Transverse colon (tissue), 4 donors: ENCODE data around the gene SPTBN1. TPM values are rescaled to one million over a fixed set of nuclear protein-coding genes. Genes with fewer than 3 reads are reported as not detected.

Experiments used
- DNase-seq: peaks from one replicate; pipeline ENCODE4 v3.0.0-alpha.2; 2019
- H3K27ac ChIP-seq, 4 donors: fragments of 200-600 bp; sonication (generic); 2 replicates each; pipeline ENCODE4 v1.5.1; 2016 to 2018; ENCODE audit warnings: inconsistent platforms in 4 of 4
- H3K27me3 ChIP-seq: fragments of 200-600 bp; sonication (generic); 2 replicates; pipeline ENCODE4 v1.5.1; 2017; ENCODE audit warnings: inconsistent platforms
- H3K36me3 ChIP-seq, 4 donors: fragments of 200-600 bp; sonication (generic); 2 replicates each; pipeline ENCODE4 v1.5.1; 2017 to 2019; ENCODE audit warnings: inconsistent platforms in 4 of 4
- H3K4me1 ChIP-seq, 4 donors: fragments of 200-600 bp; sonication (generic); 2 replicates each; pipeline ENCODE4 v1.5.1; 2017 to 2020; ENCODE audit warnings: inconsistent platforms in 4 of 4
- H3K4me3 ChIP-seq, 4 donors: fragments of 200-600 bp; sonication (generic); 1 replicate in 1 of 4; 2 replicates in 3 of 4; pipeline versions ENCODE4 v1.5.1 to v1.6.1; 2017 to 2019; ENCODE audit warnings: inconsistent platforms in 4 of 4
- H3K9me3 ChIP-seq, 2 donors: fragments of 200-600 bp; sonication (generic); 2 replicates each; pipeline ENCODE4 v1.5.1; 2017 to 2019; ENCODE audit warnings: inconsistent platforms in 2 of 2
- CTCF ChIP-seq, 5 experiments: fragments of 200-600 bp in 3 of 5; fragments of 450-650 bp in 2 of 5; sonication (generic) in 3 of 5; IDR thresholded peaks; 1 replicate in 2 of 5; 2 replicates in 3 of 5; pipeline ENCODE4 v1.5.1; 2016 to 2017; ENCODE audit warnings: antibody characterized with exemption in 5 of 5, inconsistent platforms in 3 of 5, mild to moderate bottlenecking in 2 of 5, moderate library complexity in 1 of 5
- EP300 ChIP-seq: sonication (generic); formaldehyde crosslinking; IDR thresholded peaks from one replicate; pipeline ENCODE4 v1.6.1; 2017; ENCODE audit warnings: antibody characterized with exemption, low read depth
- POLR2A ChIP-seq: fragments of 450-650 bp; IDR thresholded peaks from one replicate; pipeline ENCODE4 v1.6.1; 2016; ENCODE audit warnings: antibody characterized with exemption, mild to moderate bottlenecking, moderate library complexity
- POLR2AphosphoS5 ChIP-seq, 3 donors: sonication (generic); formaldehyde crosslinking; IDR thresholded peaks; one replicate each; pipeline ENCODE4 v1.6.1; 2016; ENCODE audit warnings: antibody characterized with exemption in 3 of 3
- WGBS, 2 donors: methylation state at CpG; one replicate each; pipeline ENCODE4 v1.1.5; 2018; ENCODE audit warnings: low coverage in 1 of 2; 5-methylcytosine and 5-hydroxymethylcytosine counted together
- in situ Hi-C, 4 donors: fragments of 200-750 bp; cut with MboI; loops; one replicate each; pipeline versions ENCODE4 v1.15.0 to v1.15.1; 2017; ENCODE audit warnings: low sequenced_read_pairs in 3 of 4, low pct_ligation_motif_present in 1 of 4, low pct_unique_long_range_greater_than_20kb in 1 of 4
- intact Hi-C: fragments of 100-400 bp; cut with DNase I; formaldehyde crosslinking; loops from one replicate; pipeline ENCODE4 v1.15.1; 2023; ENCODE audit warnings: low total_unique reads
- total RNA-seq, 4 donors: library from RNA; depleted of rRNA; stranded (reverse); fragments of >200 nt; gene quantifications; one replicate each; pipeline ENCODE4 v1.1.0, GENCODE V29; 2016

The SPTBN1 gene
- total RNA-seq, 4 donors from 2014 or later = 269 to 301 (median 285) TPM

- DNase-seq = no peak
Observed at GRCh38 chr2:54439582-54439981, 16.5 kb upstream of the SPTBN1 start.

GRCh38 chr2:54440050-54440449, 16.1 kb upstream of the SPTBN1 start:
- no peak overlapping the region for H3K27ac ChIP-seq
- in situ Hi-C loops = no loop called here
- 93% methylated on average over 2 of the region's 2 CpGs; no CpG with 5 or more reads in 1 of the 2 donors for WGBS, 2 donors
- no peaks in the 10 kb centered on the region for H3K9me3 ChIP-seq
- DNase-seq = no peak
- H3K4me3 ChIP-seq = no peak overlapping the region
- TF ChIP-seq CTCF (IDR thresholded peaks at IDR 0.05) = no peak
- TF ChIP-seq POLR2AphosphoS5 (IDR thresholded peaks at IDR 0.05) = no peak
- no peak for TF ChIP-seq EP300
- TF ChIP-seq POLR2A = no peak
- intact Hi-C loops = no loop called here
- H3K27me3 ChIP-seq = no peaks in the 10 kb centered on the region
- H3K36me3 ChIP-seq = no peaks in the 10 kb centered on the region
- H3K4me1 ChIP-seq = no peaks in the 10 kb centered on the region

More at GRCh38 chr2:54439582-54439981, 16.5 kb upstream of the SPTBN1 start:
- 59 to 80% methylated on average over 4 of the region's 4 CpGs for WGBS, 2 donors
- H3K4me1 ChIP-seq = no peaks in the 10 kb centered on the region
- H3K27me3 ChIP-seq = no peaks in the 10 kb centered on the region
- no peak overlapping the region for H3K27ac ChIP-seq
- no peak for TF ChIP-seq POLR2AphosphoS5 (IDR thresholded peaks at IDR 0.05)
- TF ChIP-seq POLR2A = no peak
- no peak for TF ChIP-seq CTCF (IDR thresholded peaks at IDR 0.05)
- TF ChIP-seq EP300 = no peak
- in situ Hi-C loops = no loop called here
- no peaks in the 10 kb centered on the region for H3K36me3 ChIP-seq
- H3K4me3 ChIP-seq = no peak overlapping the region
- no peaks in the 10 kb centered on the region for H3K9me3 ChIP-seq
- intact Hi-C loops = no loop called here

GRCh38 chr2:54444503-54444902, 11.6 kb upstream of the SPTBN1 start:
- Histone ChIP-seq H3K9me3 (no peaks in the 10 kb centered on the region), H3K4me3 (no peak overlapping the region), H3K27me3 (no peaks in the 10 kb centered on the region), H3K36me3 (no peaks in the 10 kb centered on the region), H3K4me1 (no peaks in the 10 kb centered on the region), H3K27ac (no peak overlapping the region)
- no peak for DNase-seq
- in situ Hi-C loops = no loop called here
- TF ChIP-seq EP300 (no peak), CTCF (IDR thresholded peaks at IDR 0.05) (no peak), POLR2A (no peak)
- intact Hi-C loops = no loop called here
- 90% methylated on average over 1 of the region's 1 CpG; no CpG with 5 or more reads in 1 of the 2 donors for WGBS, 2 donors

GRCh38 chr2:54446122-54446521, 10.0 kb upstream of the SPTBN1 start:
- in situ Hi-C loops = no loop called here
- TF ChIP-seq POLR2A (no peak), EP300 (no peak), POLR2AphosphoS5 (IDR thresholded peaks at IDR 0.05) (no peak), CTCF (IDR thresholded peaks at IDR 0.05) (no peak)
- DNase-seq = no peak

More at GRCh38 chr2:54446122-54446521, 10.0 kb upstream of the SPTBN1 start:
- Histone ChIP-seq H3K36me3 (no peaks in the 10 kb centered on the region), H3K4me1 (no peaks in the 10 kb centered on the region), H3K9me3 (no peaks in the 10 kb centered on the region), H3K27me3 (no peaks in the 10 kb centered on the region), H3K4me3 (no peak overlapping the region), H3K27ac (no peak overlapping the region)
- intact Hi-C loops = no loop called here
